PFSK-1 (cell line): Measurements from ENCODE around the gene NEURL4.

Source experiments
- FOXP2 ChIP-seq: optimal IDR thresholded peaks from 2 replicates; pipeline ENCODE3; 2011; ENCODE audit warnings: borderline replicate concordance, control low read depth, inconsistent platforms; ENCODE audit not compliant: insufficient read depth; ENCODE audit errors: extremely low read length, extremely low read depth
- POLR2AphosphoS5 ChIP-seq: IDR thresholded peaks from 2 replicates; pipeline ENCODE4 v1.6.1; 2012; ENCODE audit warnings: low read depth, mild to moderate bottlenecking, control low read depth, low read length, moderate library complexity
- SIN3A ChIP-seq: IDR thresholded peaks from 2 replicates; pipeline ENCODE4 v1.6.1; 2012; ENCODE audit warnings: mild to moderate bottlenecking, low read length, moderate library complexity, borderline replicate concordance; ENCODE audit not compliant: insufficient read depth
- TAF1 ChIP-seq: IDR thresholded peaks from 2 replicates; pipeline ENCODE4 v1.6.1; 2012; ENCODE audit warnings: low read length, control low read depth, borderline replicate concordance; ENCODE audit not compliant: insufficient read depth
- TF ChIP-seq, protein P1 (sequence below), 2 experiments: IDR thresholded peaks; 2 replicates each; pipeline versions ENCODE4 v1.6.1 to v1.8.0; 2011 to 2012; ENCODE audit warnings: low read depth in 2 of 2, low read length in 2 of 2, control low read depth in 1 of 2, inconsistent platforms in 1 of 2, mild to moderate bottlenecking in 1 of 2, moderate library complexity in 1 of 2; ENCODE audit not compliant: insufficient read depth in 1 of 2

Gene NEURL4

DNA sequence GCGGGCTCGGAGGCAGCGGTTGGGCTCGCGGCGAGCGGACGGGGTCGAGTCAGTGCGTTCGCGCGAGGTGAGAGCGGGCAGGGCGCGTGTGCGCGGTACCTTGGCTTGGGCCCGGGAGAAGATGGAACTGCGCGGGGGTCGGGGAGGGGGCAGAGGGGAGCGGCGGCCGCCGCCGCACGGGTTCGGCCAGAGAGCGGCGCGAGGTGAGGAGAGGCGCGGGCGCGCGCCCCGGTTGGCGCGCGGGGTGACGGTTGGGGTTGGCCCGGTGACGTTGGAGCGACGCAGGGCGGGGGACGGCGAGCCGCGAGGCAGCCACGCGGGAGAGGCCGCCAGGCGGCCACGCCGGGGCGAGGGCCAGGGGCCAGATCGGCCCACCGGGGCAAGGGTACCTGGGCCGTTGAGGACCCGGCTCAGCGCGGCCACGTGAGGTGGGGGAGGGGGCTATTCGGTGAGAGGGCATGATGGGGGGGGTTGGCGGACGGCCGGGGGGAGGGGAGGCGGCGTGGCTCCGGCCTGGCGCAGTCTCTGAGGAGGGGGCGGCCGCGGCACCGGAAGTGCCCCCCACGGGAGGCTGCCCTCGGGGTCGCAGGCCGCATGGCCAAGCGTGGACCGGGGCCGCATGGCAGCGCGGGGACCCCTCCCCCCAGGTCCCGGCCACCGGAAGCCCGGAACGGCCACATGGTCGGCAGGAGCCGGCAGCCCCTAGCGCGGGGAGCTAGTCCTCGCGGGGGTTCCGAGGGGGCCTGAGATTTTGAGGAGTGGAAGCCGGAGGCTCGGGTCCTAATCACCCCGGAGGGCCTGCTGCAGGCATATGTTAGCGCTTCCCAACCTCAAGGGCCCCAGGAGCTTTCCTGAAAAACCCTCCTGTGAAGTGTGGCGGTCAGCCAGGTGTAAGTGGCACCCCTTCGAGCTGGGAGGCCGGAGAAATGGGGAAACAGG is 21.2 kb downstream of the NEURL4 start:
- no peak; the same call in 1 of the 2 replicates for TF ChIP-seq TAF1
- no peak for TF ChIP-seq SIN3A
- TF ChIP-seq POLR2AphosphoS5 = no peak
- no peak for TF ChIP-seq FOXP2
- TF ChIP-seq, protein P1, sequence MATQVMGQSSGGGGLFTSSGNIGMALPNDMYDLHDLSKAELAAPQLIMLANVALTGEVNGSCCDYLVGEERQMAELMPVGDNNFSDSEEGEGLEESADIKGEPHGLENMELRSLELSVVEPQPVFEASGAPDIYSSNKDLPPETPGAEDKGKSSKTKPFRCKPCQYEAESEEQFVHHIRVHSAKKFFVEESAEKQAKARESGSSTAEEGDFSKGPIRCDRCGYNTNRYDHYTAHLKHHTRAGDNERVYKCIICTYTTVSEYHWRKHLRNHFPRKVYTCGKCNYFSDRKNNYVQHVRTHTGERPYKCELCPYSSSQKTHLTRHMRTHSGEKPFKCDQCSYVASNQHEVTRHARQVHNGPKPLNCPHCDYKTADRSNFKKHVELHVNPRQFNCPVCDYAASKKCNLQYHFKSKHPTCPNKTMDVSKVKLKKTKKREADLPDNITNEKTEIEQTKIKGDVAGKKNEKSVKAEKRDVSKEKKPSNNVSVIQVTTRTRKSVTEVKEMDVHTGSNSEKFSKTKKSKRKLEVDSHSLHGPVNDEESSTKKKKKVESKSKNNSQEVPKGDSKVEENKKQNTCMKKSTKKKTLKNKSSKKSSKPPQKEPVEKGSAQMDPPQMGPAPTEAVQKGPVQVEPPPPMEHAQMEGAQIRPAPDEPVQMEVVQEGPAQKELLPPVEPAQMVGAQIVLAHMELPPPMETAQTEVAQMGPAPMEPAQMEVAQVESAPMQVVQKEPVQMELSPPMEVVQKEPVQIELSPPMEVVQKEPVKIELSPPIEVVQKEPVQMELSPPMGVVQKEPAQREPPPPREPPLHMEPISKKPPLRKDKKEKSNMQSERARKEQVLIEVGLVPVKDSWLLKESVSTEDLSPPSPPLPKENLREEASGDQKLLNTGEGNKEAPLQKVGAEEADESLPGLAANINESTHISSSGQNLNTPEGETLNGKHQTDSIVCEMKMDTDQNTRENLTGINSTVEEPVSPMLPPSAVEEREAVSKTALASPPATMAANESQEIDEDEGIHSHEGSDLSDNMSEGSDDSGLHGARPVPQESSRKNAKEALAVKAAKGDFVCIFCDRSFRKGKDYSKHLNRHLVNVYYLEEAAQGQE (IDR thresholded peaks at IDR 0.05; ENCODE audit: insufficient read depth in 1 of 2, low read depth in 2 of 2, low read length in 2 of 2) = no peak

DNA sequence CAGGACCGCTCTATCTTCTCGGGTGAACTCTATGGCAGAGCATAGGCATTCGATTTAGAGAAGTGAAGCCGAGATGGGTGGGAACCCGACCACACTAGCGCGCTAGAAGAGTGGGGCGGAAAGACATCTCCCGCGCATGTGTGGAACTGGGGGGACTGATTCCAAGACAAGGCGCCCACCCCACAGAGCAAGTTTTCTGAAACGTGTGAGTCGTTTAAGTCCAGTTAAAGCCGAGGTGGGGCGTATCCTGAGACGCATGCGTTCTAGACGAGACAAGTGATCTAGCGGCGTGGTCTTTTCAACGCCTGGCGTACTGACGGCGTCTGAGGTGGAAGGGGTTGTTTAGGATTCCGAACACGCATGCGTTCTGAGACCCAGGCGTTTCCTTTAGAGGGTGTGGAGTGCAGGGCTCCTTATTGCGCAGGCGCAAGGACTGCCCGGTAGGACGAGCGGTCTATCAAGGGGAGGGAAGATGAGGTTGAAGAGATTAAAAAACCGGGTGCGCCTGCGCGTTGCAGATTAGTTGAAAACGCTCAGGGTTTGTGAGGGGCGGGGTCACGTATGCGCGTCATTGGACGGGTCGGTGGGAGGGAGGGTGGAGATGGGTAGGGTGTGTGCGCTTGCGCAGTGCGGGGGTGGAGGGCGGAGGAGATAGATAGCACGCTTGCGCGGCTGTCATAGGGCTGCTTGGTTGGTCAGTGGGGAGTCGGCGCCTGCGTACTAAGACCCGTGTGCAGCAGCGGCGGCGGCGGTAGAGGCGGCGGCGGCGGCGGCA is 22.0 kb downstream of the NEURL4 start, which contains the start of gene EIF5A:
Gene EIF5A (plus strand): TSS at position 718 of the 775 bp plus-strand sequence. CDS start 2,008 bp downstream, outside the sequence.
- TF ChIP-seq, protein P1 (IDR thresholded peaks at IDR 0.05; ENCODE audit: insufficient read depth in 1 of 2, low read depth in 2 of 2, low read length in 2 of 2) = peak in 1 of 2 experiments; percentile 5; a peak in 2 of 4 replicates
- TF ChIP-seq TAF1 (peak; percentile 76), FOXP2 (no peak), SIN3A (no peak), POLR2AphosphoS5 (peak; percentile 79; the same call in 1 of the 2 replicates)

DNA sequence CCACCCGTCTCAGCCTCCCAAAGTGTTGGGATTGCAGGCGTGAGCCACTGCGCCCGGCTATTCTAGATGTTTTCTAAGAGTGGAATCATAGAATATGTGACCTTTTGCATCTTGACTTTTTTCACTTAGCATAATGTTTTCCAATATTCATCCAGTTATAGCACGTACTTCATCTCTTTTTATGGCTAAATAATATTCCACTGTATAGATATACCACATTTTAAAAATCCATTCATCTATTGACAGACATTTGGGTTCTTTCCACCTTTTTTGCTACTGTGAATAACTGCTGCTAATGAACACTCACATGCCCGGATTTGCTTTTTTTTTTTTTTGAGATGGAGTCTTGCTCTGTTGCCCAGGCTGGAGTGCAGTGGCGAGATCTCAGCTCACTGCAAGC is 25.0 kb downstream of the NEURL4 start:
- TF ChIP-seq POLR2AphosphoS5 (no peak), SIN3A (no peak), FOXP2 (no peak), TAF1 (no peak)
- TF ChIP-seq, protein P1 (IDR thresholded peaks at IDR 0.05; ENCODE audit: insufficient read depth in 1 of 2, low read depth in 2 of 2, low read length in 2 of 2) = no peak

DNA sequence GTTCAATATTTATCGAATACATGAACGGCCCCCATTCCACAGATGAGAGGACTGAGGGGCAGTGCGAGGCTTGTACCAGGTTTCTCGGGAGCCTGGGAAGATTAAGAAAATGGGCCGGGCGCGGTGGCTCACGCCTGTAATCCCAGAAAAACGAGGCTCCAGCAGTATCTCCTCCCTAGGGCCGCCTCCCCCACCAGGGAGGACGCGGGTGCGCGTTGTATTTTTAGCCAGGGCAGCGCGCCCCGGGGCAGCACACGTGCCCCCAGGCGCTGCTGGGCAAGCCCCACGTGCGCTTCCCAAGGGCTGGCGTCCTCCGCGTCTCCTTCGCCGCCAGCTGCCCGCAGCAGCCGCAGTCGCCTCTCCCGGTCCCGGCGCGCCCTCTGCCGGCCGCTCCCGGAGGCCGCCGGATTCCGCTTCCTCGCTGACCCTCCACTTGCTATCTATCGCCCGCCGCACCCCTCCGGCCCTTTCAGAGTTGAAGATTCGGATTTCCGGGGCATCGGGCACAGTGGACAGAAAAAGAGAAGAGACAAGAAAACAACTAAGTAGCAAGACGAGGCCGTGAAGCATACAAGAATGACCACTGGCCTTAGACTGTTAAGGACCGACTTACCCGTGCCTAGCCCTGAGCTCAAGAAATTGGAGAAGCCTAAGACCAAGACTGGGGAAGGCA is 32.8 kb downstream of the NEURL4 start:
- TF ChIP-seq, protein P1 (IDR thresholded peaks at IDR 0.05; ENCODE audit: insufficient read depth in 1 of 2, low read depth in 2 of 2, low read length in 2 of 2) = no peak
- TF ChIP-seq FOXP2 (peak; percentile 85), SIN3A (0 out of 2 replicates have a peak, but pooled peaks have one; percentile 48), TAF1 (no peak), POLR2AphosphoS5 (no peak)
